CD14-positive monocyte (primary cell): ENCODE measurements around the gene CSF2RB. TPM values are rescaled to one million over a fixed set of nuclear protein-coding genes. Genes with fewer than 3 reads are reported as not detected.

Experiments
- DNase-seq, 3 donors: peaks; one replicate each; pipeline ENCODE4 v3.0.0-alpha.2; 2011 to 2022
- H2AFZ ChIP-seq: 2 replicates; pipeline ENCODE4 v1.6.0; 2012; ENCODE audit warnings: mild to moderate bottlenecking, low read depth, low read length, inconsistent platforms; ENCODE audit not compliant: insufficient read depth, poor library complexity, severe bottlenecking
- H3K27ac ChIP-seq, 2 donors: 1 replicate in 1 of 2; 2 replicates in 1 of 2; pipeline ENCODE4 v1.5.1; 2012 to 2013; ENCODE audit warnings: low read length in 2 of 2, control low read depth in 1 of 2, inconsistent platforms in 1 of 2, low read depth in 1 of 2, mild to moderate bottlenecking in 1 of 2
- H3K27me3 ChIP-seq, 2 donors: one replicate each; pipeline versions ENCODE4 v1.6.0 to v1.6.1; 2011 to 2013; ENCODE audit warnings: low read length in 2 of 2; ENCODE audit not compliant: control insufficient read depth in 2 of 2, insufficient read depth in 2 of 2
- H3K36me3 ChIP-seq, 2 donors: replicated peaks in 1 of 2; 1 replicate in 1 of 2; 2 replicates in 1 of 2; pipeline versions ENCODE4 v1.5.1 to v1.6.1; 2012 to 2013; ENCODE audit warnings: low read length in 2 of 2, control low read depth in 1 of 2, inconsistent platforms in 1 of 2, mild to moderate bottlenecking in 1 of 2; ENCODE audit not compliant: insufficient read depth in 2 of 2, control insufficient read depth in 1 of 2
- H3K4me1 ChIP-seq, 2 donors: 1 replicate in 1 of 2; 2 replicates in 1 of 2; pipeline versions ENCODE4 v1.5.1 to v1.6.1; 2012 to 2013; ENCODE audit warnings: low read length in 2 of 2, control low read depth in 1 of 2, inconsistent platforms in 1 of 2, mild to moderate bottlenecking in 1 of 2, moderate library complexity in 1 of 2; ENCODE audit not compliant: insufficient read depth in 2 of 2, control insufficient read depth in 1 of 2
- H3K4me2 ChIP-seq: replicated peaks from 2 replicates; pipeline ENCODE3; 2012; ENCODE audit warnings: low read length, moderate library complexity, mild to moderate bottlenecking; ENCODE audit not compliant: poor library complexity, severe bottlenecking; ENCODE audit errors: extremely low read depth
- H3K4me3 ChIP-seq, 3 experiments: fragments of 200-600 bp in 1 of 3; sonication (generic) in 1 of 3; replicated peaks in 1 of 3; 1 replicate in 2 of 3; 2 replicates in 1 of 3; pipeline ENCODE4 v1.5.1; 2011 to 2013; ENCODE audit warnings: low read length in 3 of 3, mild to moderate bottlenecking in 3 of 3, control low read depth in 2 of 3, low read depth in 2 of 3, inconsistent platforms in 1 of 3, moderate library complexity in 1 of 3
- H3K79me2 ChIP-seq: 2 replicates; pipeline ENCODE4 v1.6.0; 2012; ENCODE audit warnings: mild to moderate bottlenecking, control low read depth, inconsistent platforms, low read length, moderate library complexity; ENCODE audit not compliant: insufficient read depth
- H3K9ac ChIP-seq: 2 replicates; pipeline ENCODE4 v1.6.0; 2017; ENCODE audit warnings: low read length, mild to moderate bottlenecking; ENCODE audit not compliant: insufficient read depth, poor library complexity, severe bottlenecking
- H3K9me3 ChIP-seq, 2 donors: replicated peaks in 1 of 2; 1 replicate in 1 of 2; 2 replicates in 1 of 2; pipeline versions ENCODE4 v1.5.1 to v1.6.1; 2012 to 2013; ENCODE audit warnings: low read length in 2 of 2, control low read depth in 1 of 2; ENCODE audit not compliant: control insufficient read depth in 1 of 2, insufficient read depth in 1 of 2
- H4K20me1 ChIP-seq: 2 replicates; pipeline ENCODE4 v1.6.0; 2012; ENCODE audit warnings: mild to moderate bottlenecking, low read length, control low read depth, moderate library complexity; ENCODE audit not compliant: insufficient read depth
- H3K27ac Mint-ChIP-seq, 7 donors: one replicate each; pipeline ENCODE4 v1.8.0; 2020; ENCODE audit warnings: mild to moderate bottlenecking in 7 of 7, mixed read lengths in 7 of 7, moderate library complexity in 6 of 7, inconsistent platforms in 2 of 7
- H3K27me3 Mint-ChIP-seq, 3 donors: one replicate each; pipeline ENCODE4 v1.8.0; 2021 to 2022; ENCODE audit warnings: low read depth in 3 of 3, mild to moderate bottlenecking in 3 of 3, mixed read lengths in 3 of 3, moderate library complexity in 3 of 3, inconsistent platforms in 1 of 3
- H3K36me3 Mint-ChIP-seq, 2 donors: one replicate each; pipeline ENCODE4 v1.8.0; 2020; ENCODE audit warnings: mixed read lengths in 2 of 2, inconsistent platforms in 1 of 2, mild to moderate bottlenecking in 1 of 2
- H3K4me1 Mint-ChIP-seq: one replicate; pipeline ENCODE4 v1.8.0; 2020; ENCODE audit warnings: mild to moderate bottlenecking, mixed read lengths
- H3K4me3 Mint-ChIP-seq, 2 donors: one replicate each; pipeline ENCODE4 v1.8.0; 2020; ENCODE audit warnings: mild to moderate bottlenecking in 2 of 2, mixed read lengths in 2 of 2, moderate library complexity in 1 of 2
- H3K9me3 Mint-ChIP-seq, 7 donors: one replicate each; pipeline ENCODE4 v1.8.0; 2020 to 2022; ENCODE audit warnings: mixed read lengths in 7 of 7, mild to moderate bottlenecking in 6 of 7, moderate library complexity in 6 of 7, inconsistent platforms in 2 of 7
- WGBS: methylation state at CpG from one replicate; pipeline ENCODE4 v1.1.5; 2013; ENCODE audit warnings: missing lambda C conversion rate; ENCODE audit not compliant: insufficient coverage; 5-methylcytosine and 5-hydroxymethylcytosine counted together
- intact Hi-C, 2 donors: fragments of 100-400 bp; cut with micrococcal nuclease; formaldehyde crosslinking; loops; one replicate each; pipeline versions ENCODE4 v1.15.0 to v1.15.1; 2023
- polyA plus RNA-seq, 3 donors: library from polyadenylated mRNA; depleted of rRNA in 1 of 3; unstranded in 2 of 3; stranded (reverse) in 1 of 3; fragments of 300-500 nt in 2 of 3; fragments of >200 nt in 1 of 3; fragmentation: Illumina TruSeq in 2 of 3; gene quantifications; 1 replicate in 2 of 3; 2 replicates in 1 of 3; pipeline ENCODE4 v1.2.3, GENCODE V29; 2012 to 2021
- TF ChIP-seq, protein P1 (sequence below): fragments of 200-600 bp; IDR thresholded peaks from one replicate; pipeline ENCODE4 v1.8.0; 2022; ENCODE audit warnings: antibody characterized with exemption, mild to moderate bottlenecking

Gene CSF2RB
- polyA plus RNA-seq, 3 donors, result 29.9 to 91.1 (median 52.7) TPM

- 76% methylated on average over 3 of the region's 10 CpGs for WGBS
- no peak overlapping the region for H2AFZ ChIP-seq
- Mint-ChIP-seq H3K9me3 (peaks cover 4 to 11% (median 8%) of the 10 kb centered on the region in 7 donors), H3K27me3 (peaks cover 6 to 9% (median 8%) of the 10 kb centered on the region in 3 donors), H3K4me1 (peaks cover 2% of the 10 kb centered on the region), H3K27ac (no peak overlapping the region), H3K4me3 (no peak overlapping the region), H3K36me3 (no peaks in the 10 kb centered on the region)
- intact Hi-C loops, result no loop called here
- no peak overlapping the region for H3K4me2 ChIP-seq
- no peak overlapping the region for H3K9ac ChIP-seq
- H3K36me3 ChIP-seq, result no peaks in the 10 kb centered on the region
- H3K4me1 ChIP-seq, result no peaks in the 10 kb centered on the region
- H4K20me1 ChIP-seq, result no peaks in the 10 kb centered on the region
- H3K27me3 ChIP-seq, result peaks cover 0 to 2% of the 10 kb centered on the region in 2 donors
- no peak overlapping the region for H3K4me3 ChIP-seq
- no peak overlapping the region for H3K27ac ChIP-seq
- no peaks in the 10 kb centered on the region for H3K79me2 ChIP-seq
- no peak for DNase-seq
- H3K9me3 ChIP-seq, result peaks cover 0 to 8% of the 10 kb centered on the region in 2 donors
- TF ChIP-seq, protein P1, sequence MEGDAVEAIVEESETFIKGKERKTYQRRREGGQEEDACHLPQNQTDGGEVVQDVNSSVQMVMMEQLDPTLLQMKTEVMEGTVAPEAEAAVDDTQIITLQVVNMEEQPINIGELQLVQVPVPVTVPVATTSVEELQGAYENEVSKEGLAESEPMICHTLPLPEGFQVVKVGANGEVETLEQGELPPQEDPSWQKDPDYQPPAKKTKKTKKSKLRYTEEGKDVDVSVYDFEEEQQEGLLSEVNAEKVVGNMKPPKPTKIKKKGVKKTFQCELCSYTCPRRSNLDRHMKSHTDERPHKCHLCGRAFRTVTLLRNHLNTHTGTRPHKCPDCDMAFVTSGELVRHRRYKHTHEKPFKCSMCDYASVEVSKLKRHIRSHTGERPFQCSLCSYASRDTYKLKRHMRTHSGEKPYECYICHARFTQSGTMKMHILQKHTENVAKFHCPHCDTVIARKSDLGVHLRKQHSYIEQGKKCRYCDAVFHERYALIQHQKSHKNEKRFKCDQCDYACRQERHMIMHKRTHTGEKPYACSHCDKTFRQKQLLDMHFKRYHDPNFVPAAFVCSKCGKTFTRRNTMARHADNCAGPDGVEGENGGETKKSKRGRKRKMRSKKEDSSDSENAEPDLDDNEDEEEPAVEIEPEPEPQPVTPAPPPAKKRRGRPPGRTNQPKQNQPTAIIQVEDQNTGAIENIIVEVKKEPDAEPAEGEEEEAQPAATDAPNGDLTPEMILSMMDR, result no peak
Observed at GRCh38 chr22:36954251-36955014, 41.0 kb downstream of the CSF2RB start.

DNA sequence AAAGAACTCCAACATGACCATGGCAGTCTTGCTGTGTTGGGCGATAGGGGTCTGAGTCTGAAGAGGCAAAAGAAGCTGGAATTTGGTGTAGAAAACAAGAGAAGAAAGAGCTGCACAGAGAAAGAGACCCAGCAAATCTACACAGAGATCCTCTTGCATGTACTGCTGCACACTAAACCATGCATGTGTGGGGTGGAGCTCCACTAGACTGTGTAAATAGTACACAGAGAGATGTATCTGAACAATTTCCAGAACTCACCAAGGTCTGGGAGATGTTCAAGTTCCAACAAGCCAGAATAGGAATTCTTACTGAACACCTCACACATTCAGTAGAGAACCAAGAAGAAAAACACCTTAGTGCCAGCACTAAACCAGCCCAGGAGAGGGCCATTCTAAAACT is 42.3 kb downstream of the CSF2RB start:
- intact Hi-C loops, result no loop called here
- H3K9me3 Mint-ChIP-seq, result peaks cover 4 to 11% (median 8%) of the 10 kb centered on the region in 7 donors
- H3K27me3 ChIP-seq, result peaks cover 1 to 3% of the 10 kb centered on the region in 2 donors
- no peak overlapping the region for H3K4me3 ChIP-seq
- H4K20me1 ChIP-seq, result no peaks in the 10 kb centered on the region
- no peak overlapping the region for H3K4me3 Mint-ChIP-seq
- no peak overlapping the region for H3K4me2 ChIP-seq
- TF ChIP-seq, protein P1, result no peak
- H3K4me1 Mint-ChIP-seq, result peaks cover 2% of the 10 kb centered on the region
- no peaks in the 10 kb centered on the region for H3K4me1 ChIP-seq
- peaks cover 9 to 14% (median 13%) of the 10 kb centered on the region in 3 donors for H3K27me3 Mint-ChIP-seq
- H3K27ac ChIP-seq, result no peak overlapping the region
- H3K9ac ChIP-seq, result no peak overlapping the region
- H3K79me2 ChIP-seq, result no peaks in the 10 kb centered on the region
- H3K9me3 ChIP-seq, result peaks cover 0 to 8% of the 10 kb centered on the region in 2 donors
- no peak for DNase-seq
- peak overlapping the region in 1 of 7 donors; percentile 40 for H3K27ac Mint-ChIP-seq
- H3K36me3 ChIP-seq, result no peaks in the 10 kb centered on the region
- H3K36me3 Mint-ChIP-seq, result no peaks in the 10 kb centered on the region
- WGBS, result no CpG with 5 or more reads among the region's 1 CpG
- H2AFZ ChIP-seq, result no peak overlapping the region
